Globus pallidus (tissue), 1 donor: ENCODE measurements around the gene MORC4.
"Not testable (repeated sequence)": the region's sequence is repeated elsewhere in the genome, so short reads cannot be mapped to it uniquely, and the experiment has no call there.

ENCODE experiments used
- DNase-seq: peaks from one replicate; pipeline ENCODE4 v3.0.0-alpha.2; 2015; ENCODE audit warnings: low spot score

The MORC4 gene

GRCh38 chrX:107000013-107000515 is at the start of gene MORC4:
TSS of gene MORC4 (minus strand) at chrX:107000212. CDS start at chrX:106999969, 243 bp downstream.
- DNase-seq, result peak; percentile 63

DNA sequence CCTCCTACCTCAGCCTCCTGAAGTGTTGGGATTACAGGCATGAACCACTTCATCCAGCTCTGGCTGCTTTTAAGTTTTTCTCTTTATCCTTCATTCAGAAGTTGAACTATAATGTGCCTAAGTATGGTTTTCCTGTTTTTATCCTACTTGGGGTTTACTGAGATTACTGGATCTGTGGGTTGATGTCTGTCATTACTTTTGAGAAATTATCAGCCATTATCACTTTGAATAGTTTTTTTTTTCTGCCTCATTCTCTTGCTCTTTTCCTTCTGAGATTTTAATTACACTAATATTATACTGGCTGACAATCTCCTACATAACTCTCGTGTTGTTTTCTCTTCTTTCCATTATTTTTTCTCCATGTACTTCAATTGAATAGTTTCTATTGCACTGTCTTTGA is 47.6 kb upstream of the MORC4 start:
- no peak for DNase-seq

GRCh38 chrX:107029752-107030151 is 29.7 kb upstream of the MORC4 start:
- no peak for DNase-seq

DNA sequence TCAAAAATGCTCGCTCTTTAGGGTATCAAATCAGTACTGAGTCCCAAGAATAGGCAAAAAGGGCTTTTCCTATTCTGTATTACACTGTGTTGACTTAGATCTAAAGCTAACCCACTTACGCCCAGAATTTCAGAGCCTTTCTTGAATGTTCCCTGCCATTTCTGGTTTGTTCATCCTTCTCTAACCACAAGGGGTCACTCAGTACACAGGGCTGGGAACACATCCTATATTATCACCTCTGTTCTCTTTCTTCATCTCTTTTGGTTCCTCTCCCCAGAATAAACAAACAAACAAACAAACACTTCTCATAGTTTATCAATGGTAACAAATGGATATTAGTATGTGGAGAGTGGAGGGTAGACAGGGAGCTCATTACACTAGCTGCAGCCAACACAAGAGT is 25.5 kb upstream of the MORC4 start:
- peak; percentile 13 for DNase-seq

DNA sequence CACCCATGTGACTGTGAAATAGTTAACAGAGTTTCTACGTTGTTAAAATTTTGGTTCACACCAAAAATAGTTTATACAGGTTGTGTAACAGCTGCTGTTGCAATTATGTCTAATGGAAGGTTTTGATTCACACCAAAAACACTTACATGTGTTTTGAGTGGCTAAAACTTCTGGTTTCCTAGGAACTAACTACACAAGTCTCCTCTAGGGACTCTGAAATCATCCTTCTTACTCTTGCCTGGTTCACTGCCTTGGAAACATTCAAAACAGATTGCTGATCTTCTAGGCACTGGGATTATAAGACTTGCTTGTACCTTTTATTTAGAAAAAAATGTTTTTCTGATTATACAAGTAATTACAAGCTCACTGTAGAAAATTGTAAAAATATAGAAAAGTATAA is 14.9 kb upstream of the MORC4 start:
- no peak for DNase-seq

GRCh38 chrX:107008034-107008433 is 8.0 kb upstream of the MORC4 start:
- DNase-seq, result no peak

GRCh38 chrX:106999002-106999975 is 723 bp downstream of the MORC4 start:
- peak; percentile 45 for DNase-seq

GRCh38 chrX:106997611-106998010 is 2.4 kb downstream of the MORC4 start:
- DNase-seq, result no peak

GRCh38 chrX:106995678-106996077 is 4.3 kb downstream of the MORC4 start:
- DNase-seq, result no peak

GRCh38 chrX:106987488-106987887 is 12.5 kb downstream of the MORC4 start:
- DNase-seq, result no peak

- DNase-seq, result no peak
Measured at GRCh38 chrX:106980952-106981626, 18.9 kb downstream of the MORC4 start.

GRCh38 chrX:106976416-106976815 is 23.6 kb downstream of the MORC4 start:
- DNase-seq, result no peak

- no peak for DNase-seq
Measured at GRCh38 chrX:106973433-106974149, 26.4 kb downstream of the MORC4 start.

- DNase-seq, result no peak
Measured at GRCh38 chrX:106972896-106973295, 27.1 kb downstream of the MORC4 start.

GRCh38 chrX:106966547-106966946 is 33.5 kb downstream of the MORC4 start:
- DNase-seq, result not testable (repeated sequence)

GRCh38 chrX:106964290-106964689 is 35.7 kb downstream of the MORC4 start:
- no peak for DNase-seq

- no peak for DNase-seq
Measured at GRCh38 chrX:106963111-106963510, 36.9 kb downstream of the MORC4 start.

DNA sequence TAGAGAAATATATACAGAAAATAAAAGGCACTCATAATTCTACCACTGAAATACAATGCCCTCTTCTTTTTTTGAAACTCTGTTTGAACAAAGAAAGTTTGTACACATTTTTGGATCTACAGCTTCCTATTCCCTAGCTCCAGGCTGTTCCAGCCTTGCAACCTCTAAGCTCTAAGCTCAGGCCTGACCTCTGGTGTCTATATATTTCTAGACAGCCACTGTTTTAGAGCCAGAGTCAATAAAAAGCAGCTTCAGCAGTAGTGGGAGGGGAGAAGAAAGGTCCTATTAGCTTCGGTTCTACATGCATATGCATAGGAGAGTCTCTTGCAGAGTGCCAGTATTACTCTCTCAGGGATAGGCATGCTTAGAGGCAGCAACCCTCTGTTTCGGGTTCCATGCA is 40.1 kb downstream of the MORC4 start:
- peak; percentile 26 for DNase-seq

GRCh38 chrX:106957856-106958255 is 42.2 kb downstream of the MORC4 start:
- DNase-seq, result no peak

DNA sequence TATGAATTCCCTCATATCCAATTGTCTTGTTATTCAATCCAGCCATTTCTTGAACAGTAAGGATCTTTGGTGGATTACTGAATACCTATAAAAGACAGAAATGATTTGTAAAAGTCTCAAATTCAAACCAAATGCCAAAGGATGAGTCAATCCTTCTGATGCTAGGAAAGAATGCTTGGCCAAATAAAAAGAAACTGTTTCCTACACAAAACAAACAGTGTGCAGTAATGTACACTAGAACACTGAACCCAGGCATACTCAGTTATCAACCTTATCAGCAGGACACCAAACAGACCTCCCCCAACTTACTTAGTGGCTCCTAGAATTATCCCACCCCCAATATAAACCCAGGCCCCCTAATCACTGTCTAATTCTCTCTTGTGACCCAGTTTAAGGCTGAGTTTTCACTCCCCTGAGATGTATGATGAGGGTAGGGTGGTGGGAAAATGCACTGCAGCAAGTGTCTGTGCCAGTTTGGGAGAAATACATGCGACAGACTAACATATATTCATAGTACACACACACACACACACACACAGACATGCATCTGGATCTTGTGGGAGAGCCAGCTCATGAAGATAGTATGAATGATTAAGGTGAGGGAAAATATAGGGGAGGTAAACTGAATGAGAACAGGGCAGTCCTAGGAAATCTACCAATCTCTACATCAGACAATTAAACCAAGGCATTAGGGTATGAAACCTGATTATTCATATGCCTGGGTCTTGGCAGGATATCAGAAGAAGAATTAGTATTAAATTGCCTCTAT is 44.8 kb downstream of the MORC4 start:
- no peak for DNase-seq

DNA sequence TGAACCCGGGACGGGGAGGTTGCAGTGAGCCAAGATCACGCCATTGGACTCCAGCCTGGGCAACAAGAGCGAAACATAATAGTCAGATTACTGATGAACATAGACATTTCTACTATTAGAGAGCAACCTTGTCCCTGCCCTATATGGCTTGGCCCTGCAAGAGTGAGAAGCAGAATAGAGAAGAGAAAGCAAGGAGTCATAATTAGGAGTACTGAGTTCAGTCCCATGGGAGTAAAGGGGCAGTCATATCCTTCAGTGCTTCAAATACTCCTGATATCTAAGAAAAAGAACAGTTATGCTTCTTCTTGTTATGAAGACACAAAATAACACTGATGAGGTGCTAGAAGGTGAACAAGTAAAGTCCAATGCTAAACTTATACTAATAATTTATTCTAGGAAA is 46.0 kb downstream of the MORC4 start:
- DNase-seq, result no peak

DNA sequence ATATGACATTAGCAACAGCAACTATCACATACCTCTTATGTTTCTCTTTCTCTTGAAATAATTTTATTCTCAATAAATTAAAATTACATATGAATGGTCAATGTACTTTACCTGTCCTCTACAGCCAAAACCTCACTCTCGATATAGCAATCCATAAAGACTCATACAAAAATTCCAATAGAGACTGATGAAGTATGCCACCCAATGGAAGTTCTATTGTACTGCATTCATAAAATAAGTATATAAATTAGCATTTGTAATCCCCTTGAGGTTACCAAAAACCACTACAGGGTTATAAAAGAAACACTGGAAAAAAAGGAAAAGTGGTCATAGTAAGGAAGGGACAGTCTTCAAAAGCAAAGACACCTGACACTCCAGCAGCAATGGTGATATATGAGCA is 47.0 kb downstream of the MORC4 start:
- DNase-seq, result peak; percentile 7
